ENCODE measurements around the gene SLCO3A1.

The SLCO3A1 gene

DNA sequence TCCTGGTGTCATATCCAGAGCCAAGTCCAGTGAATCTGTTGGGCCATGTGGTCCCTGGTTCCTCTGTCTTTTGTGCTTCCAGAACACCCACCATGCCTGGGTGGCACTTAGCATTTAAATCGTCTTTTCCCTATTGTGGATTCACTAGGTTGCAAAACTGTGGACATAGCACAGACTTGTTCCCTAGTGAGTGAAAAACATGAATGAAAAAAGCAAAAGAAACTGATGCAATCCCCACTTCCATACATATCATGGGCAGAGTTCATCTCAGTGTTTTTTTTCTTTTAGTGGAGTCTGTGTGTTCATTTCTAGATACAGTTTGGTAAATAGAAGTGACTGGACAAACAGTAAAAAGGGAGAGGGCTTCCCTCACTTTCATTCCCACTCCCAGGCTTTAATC, 170.5 kb downstream of the SLCO3A1 start:
- Histone ChIP-seq H3K9ac (ENCODE audit: low read depth, low read length, poor library complexity, severe bottlenecking) (no peak overlapping the region), H3K27me3 (ENCODE audit: insufficient read depth, low read length, poor library complexity, severe bottlenecking) (no peaks in the 10 kb centered on the region), H3F3A (ENCODE audit: low read depth) (no peaks in the 10 kb centered on the region), H3K9me3 (ENCODE audit: insufficient read depth, low read depth, low read length) (no peaks in the 10 kb centered on the region), H2AFZ (ENCODE audit: low read length) (no peak overlapping the region), H3K4me1 (ENCODE audit: insufficient read depth, low read length, poor library complexity, severe bottlenecking) (peaks cover 18% of the 10 kb centered on the region), H3K79me2 (ENCODE audit: insufficient read depth, low read length) (no peaks in the 10 kb centered on the region), H3K4me2 (ENCODE audit: low read depth, low read length, poor library complexity, severe bottlenecking) (no peak overlapping the region), H3K9me2 (replicated peaks; ENCODE audit: low read depth, low read length) (no peaks in the 10 kb centered on the region), H3K4me3 (ENCODE audit: low read length, poor library complexity, severe bottlenecking) (no peak overlapping the region), H3K36me3 (ENCODE audit: insufficient read depth, low read length) (no peaks in the 10 kb centered on the region), H4K20me1 (ENCODE audit: insufficient read depth, low read length, poor library complexity, severe bottlenecking) (peaks cover 3% of the 10 kb centered on the region)
- TF ChIP-seq, protein P1, sequence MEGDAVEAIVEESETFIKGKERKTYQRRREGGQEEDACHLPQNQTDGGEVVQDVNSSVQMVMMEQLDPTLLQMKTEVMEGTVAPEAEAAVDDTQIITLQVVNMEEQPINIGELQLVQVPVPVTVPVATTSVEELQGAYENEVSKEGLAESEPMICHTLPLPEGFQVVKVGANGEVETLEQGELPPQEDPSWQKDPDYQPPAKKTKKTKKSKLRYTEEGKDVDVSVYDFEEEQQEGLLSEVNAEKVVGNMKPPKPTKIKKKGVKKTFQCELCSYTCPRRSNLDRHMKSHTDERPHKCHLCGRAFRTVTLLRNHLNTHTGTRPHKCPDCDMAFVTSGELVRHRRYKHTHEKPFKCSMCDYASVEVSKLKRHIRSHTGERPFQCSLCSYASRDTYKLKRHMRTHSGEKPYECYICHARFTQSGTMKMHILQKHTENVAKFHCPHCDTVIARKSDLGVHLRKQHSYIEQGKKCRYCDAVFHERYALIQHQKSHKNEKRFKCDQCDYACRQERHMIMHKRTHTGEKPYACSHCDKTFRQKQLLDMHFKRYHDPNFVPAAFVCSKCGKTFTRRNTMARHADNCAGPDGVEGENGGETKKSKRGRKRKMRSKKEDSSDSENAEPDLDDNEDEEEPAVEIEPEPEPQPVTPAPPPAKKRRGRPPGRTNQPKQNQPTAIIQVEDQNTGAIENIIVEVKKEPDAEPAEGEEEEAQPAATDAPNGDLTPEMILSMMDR (conservative IDR thresholded peaks at IDR 0.05; ENCODE audit: low read length): no peak
- no peak for TF ChIP-seq EZH2phosphoT487 (IDR thresholded peaks at IDR 0.05; ENCODE audit: borderline replicate concordance)

DNA sequence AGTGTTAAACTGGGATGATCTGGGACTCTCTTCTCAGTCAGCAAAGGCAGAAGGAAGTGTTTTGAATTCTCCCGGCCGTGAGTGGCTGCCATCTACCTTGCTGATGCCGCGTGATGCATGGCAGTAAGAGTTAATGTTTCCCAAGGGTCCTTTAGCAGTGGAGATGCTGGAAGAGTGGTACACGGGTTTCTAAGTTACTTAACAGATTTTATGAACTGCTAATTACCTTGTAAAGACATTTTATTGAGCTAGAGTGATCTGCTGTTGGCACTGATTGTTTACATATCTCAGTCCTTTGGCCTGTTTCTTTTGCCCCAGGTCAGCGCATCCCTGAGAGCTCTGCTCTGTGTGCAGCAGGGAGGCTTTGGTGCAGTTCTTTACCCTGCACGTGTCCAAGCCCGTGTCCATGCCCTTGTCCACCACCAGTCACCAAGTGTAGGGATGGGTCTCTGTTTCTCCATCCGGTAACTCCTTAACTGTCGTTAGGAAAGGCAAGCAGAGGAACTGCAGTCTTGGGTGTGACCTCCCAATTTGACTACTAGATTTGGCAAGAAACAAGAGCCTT, 172.3 kb downstream of the SLCO3A1 start:
- TF ChIP-seq EZH2phosphoT487 (IDR thresholded peaks at IDR 0.05; ENCODE audit: borderline replicate concordance): no peak
- TF ChIP-seq, protein P1 (conservative IDR thresholded peaks at IDR 0.05; ENCODE audit: low read length): no peak
- H3K9me3 ChIP-seq (ENCODE audit: insufficient read depth, low read depth, low read length): no peaks in the 10 kb centered on the region
- H3K4me2 ChIP-seq (ENCODE audit: low read depth, low read length, poor library complexity, severe bottlenecking): no peak overlapping the region
- H3K9ac ChIP-seq (ENCODE audit: low read depth, low read length, poor library complexity, severe bottlenecking): no peak overlapping the region
- H2AFZ ChIP-seq (ENCODE audit: low read length): no peak overlapping the region
- no peak overlapping the region for H3K4me3 ChIP-seq (ENCODE audit: low read length, poor library complexity, severe bottlenecking)
- H3K9me2 ChIP-seq (replicated peaks; ENCODE audit: low read depth, low read length): no peaks in the 10 kb centered on the region
- H3K4me1 ChIP-seq (ENCODE audit: insufficient read depth, low read length, poor library complexity, severe bottlenecking): peaks cover 17% of the 10 kb centered on the region
- peaks cover 3% of the 10 kb centered on the region for H4K20me1 ChIP-seq (ENCODE audit: insufficient read depth, low read length, poor library complexity, severe bottlenecking)
- no peaks in the 10 kb centered on the region for H3K36me3 ChIP-seq (ENCODE audit: insufficient read depth, low read length)
- no peaks in the 10 kb centered on the region for H3K27me3 ChIP-seq (ENCODE audit: insufficient read depth, low read length, poor library complexity, severe bottlenecking)
- H3F3A ChIP-seq (ENCODE audit: low read depth): no peaks in the 10 kb centered on the region
- H3K79me2 ChIP-seq (ENCODE audit: insufficient read depth, low read length): no peaks in the 10 kb centered on the region

DNA sequence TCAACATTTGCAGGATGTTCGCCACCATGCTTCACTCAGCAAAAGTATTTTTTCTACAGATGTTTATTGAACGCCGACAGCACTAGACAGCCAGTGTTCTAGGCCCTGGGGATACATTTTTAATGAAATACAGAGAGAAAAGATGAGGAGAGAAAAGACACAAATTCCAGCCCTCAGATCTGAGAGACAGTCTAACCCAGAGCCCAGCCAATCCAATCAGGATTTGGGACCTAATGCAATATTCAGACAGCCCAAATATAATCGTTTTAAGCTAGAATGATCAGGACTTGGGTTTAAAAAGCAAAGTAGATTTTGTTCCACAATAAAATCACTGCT, 174.8 kb downstream of the SLCO3A1 start:
- no peak overlapping the region for H3K4me2 ChIP-seq (ENCODE audit: low read depth, low read length, poor library complexity, severe bottlenecking)
- no peaks in the 10 kb centered on the region for H3K27me3 ChIP-seq (ENCODE audit: insufficient read depth, low read length, poor library complexity, severe bottlenecking)
- no peak overlapping the region for H3K9ac ChIP-seq (ENCODE audit: low read depth, low read length, poor library complexity, severe bottlenecking)
- H3K9me2 ChIP-seq (replicated peaks; ENCODE audit: low read depth, low read length): no peaks in the 10 kb centered on the region
- H3K36me3 ChIP-seq (ENCODE audit: insufficient read depth, low read length): no peaks in the 10 kb centered on the region
- H2AFZ ChIP-seq (ENCODE audit: low read length): no peak overlapping the region
- H3K9me3 ChIP-seq (ENCODE audit: insufficient read depth, low read depth, low read length): no peaks in the 10 kb centered on the region
- no peaks in the 10 kb centered on the region for H3K4me1 ChIP-seq (ENCODE audit: insufficient read depth, low read length, poor library complexity, severe bottlenecking)
- no peak for TF ChIP-seq EZH2phosphoT487 (IDR thresholded peaks at IDR 0.05; ENCODE audit: borderline replicate concordance)
- TF ChIP-seq, protein P1 (conservative IDR thresholded peaks at IDR 0.05; ENCODE audit: low read length): no peak
- no peak overlapping the region for H3K4me3 ChIP-seq (ENCODE audit: low read length, poor library complexity, severe bottlenecking)
- H4K20me1 ChIP-seq (ENCODE audit: insufficient read depth, low read length, poor library complexity, severe bottlenecking): no peaks in the 10 kb centered on the region
- H3K79me2 ChIP-seq (ENCODE audit: insufficient read depth, low read length): no peaks in the 10 kb centered on the region
- no peaks in the 10 kb centered on the region for H3F3A ChIP-seq (ENCODE audit: low read depth)

Measured in Loucy (cell line).